HG03064 (cell line): Measurements from ENCODE around the gene NDRG2.
"Not testable (repeated sequence)": the region's sequence is repeated elsewhere in the genome, so short reads cannot be mapped to it uniquely, and the experiment has no call there.

Experiments used
- ATAC-seq: cut with Tn5 transposase; IDR thresholded peaks from one replicate; pipeline ENCODE4 v1.9.1; 2021; ENCODE audit warnings: low read depth; ENCODE audit not compliant: unreplicated experiment

The NDRG2 gene

DNA sequence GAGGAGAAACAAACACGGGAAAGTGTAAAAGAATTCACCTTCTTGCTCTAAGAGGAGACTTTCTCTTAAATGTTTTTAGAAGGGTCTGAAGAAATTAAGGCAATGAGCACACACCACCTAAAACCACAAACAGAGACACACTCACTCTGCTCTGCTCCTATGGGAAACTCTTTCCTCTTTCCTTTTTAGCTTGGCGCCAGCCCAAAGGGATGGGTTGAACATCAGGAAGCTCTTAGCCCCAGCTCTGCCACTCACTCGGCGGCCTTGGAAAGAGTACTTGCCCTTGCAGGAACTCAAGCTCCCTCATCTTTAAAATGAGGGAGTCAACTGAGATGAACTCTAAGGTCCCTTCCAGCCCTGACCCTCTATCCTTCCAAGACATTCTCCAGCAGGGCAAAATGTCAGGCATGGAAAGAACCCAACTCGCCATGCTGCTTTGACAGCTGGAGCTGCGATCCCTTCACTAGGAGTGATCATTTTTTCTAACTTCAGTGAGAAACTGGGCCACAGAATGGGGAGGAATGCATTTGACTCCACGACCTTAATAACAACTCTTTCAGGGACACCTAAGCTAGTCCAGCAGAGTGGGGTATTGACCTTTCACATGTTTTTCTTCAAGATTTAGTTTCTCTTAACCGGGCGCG, 31.8 kb upstream of the NDRG2 start:
- ATAC-seq = no peak

DNA sequence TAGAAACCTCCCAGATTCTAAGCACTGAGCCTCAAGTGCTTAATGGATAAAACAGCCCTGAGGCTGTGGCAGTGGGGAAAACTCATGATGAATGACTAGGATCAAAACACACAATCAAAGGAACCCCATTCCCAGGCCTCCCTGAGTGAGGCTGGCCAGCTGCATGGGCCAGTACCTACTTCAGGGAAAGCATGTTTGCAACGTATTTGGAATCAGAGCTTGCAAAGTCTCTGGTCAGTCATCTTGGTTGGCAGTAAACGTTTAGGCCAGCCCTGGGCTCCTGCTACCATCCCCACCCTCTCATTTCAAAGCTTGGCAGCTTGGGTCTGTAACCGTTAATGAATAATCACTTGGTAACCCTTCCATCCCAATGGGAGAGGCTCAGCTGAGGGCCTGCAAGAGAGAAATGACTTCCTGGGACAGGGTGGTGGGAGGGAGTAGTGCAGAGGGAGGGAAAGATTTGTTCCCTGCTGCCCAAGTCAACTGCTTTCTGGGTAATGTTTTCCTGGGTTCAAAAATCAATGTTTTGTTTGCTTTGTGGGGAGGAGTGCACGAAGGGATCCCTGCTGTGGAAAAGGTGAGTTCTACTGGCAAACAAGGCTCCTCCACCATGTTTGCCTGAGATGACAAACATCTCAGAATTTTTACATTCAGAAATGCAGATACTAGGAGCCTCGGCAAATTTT, 30.7 kb upstream of the NDRG2 start:
- ATAC-seq = no peak

DNA sequence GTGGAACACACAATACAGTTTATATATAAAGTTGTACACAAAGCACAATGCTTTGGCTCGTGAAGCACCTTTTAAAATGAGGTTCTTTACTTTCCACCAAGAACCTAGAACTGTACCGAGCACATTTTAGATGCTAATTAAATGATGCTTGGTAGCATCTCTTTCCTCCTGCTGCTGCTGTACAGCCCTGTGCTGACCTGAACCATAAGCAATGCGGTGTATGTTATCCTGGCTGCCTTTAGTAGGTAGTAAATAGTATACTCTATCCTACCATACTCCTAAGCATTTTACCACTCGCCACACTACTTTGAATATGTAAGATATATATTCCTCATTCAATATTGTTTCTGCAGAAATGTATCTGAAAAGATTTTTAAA, 29.9 kb upstream of the NDRG2 start:
- ATAC-seq = no peak

DNA sequence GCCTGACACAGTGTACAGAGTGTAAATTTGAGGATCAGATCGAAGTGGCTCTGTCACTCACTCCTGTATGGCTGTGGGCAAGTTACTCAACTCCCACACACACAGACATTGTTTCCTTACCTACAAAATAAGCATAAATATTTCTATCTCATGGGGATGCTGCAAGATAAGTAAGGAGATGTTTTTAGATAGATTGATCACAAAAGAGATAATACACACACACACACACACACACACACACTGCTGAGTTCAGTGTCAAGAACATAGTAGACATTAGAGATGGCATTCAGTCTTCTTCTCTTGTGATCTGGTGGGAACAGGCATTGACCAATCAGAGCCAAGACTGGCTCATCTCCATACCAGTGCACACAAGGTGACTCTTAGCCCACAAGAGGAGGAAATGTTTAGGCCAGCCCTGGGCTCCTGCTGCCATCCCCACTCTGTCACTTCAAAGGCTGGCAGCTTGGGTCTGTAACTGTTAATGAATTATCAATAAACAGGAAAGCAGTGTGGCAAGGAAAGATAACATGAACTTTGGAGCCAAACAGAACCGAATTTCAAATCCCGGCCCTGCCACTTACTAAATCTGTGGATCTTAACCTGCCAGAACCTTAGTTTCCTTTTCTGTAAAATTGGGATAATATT, 29.4 kb upstream of the NDRG2 start:
- no peak for ATAC-seq

DNA sequence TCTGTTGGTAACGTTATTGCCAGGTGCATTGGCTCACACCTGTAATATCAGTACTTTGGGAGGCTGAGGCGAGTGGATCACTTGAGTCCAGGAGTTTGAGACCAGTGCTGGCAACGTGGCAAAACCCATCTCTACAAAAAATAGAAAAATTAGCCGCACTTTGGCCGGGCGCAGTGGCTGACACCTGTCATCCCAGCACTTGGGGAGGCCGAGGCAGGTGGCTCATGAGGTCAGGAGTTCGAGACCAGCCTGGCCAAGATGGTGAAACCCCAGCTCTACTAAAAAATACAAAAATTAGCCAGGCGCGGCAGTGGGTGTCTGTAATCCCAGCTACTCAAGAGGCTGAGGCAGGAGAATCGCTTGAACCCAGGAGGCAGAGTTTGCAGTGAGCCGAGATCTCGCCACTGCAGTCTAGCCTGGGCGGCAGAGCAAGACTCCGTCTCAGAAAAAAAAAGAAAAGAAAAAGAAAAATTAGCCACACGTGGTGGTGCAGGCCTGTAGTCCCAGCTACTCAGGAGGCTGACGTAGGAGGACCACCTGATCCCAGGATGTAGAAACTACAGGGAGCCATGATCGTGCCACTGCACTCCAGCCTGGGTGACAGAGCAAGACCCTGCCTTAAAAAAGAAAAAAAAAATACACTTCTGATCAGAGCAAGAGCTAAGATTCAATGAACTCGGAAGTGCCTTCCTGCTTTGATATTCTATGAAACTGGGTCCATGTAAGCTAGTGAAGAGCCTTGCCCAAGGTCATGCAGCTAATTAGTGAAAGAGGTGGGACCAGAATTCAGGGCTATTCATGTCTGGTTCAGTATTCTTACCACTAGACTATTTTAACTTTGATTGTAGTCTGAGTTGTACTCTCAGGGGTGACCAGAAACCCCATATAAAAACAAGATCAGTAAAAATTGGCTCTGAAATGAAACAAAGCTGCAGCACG, 28.6 kb upstream of the NDRG2 start:
- ATAC-seq = no peak

DNA sequence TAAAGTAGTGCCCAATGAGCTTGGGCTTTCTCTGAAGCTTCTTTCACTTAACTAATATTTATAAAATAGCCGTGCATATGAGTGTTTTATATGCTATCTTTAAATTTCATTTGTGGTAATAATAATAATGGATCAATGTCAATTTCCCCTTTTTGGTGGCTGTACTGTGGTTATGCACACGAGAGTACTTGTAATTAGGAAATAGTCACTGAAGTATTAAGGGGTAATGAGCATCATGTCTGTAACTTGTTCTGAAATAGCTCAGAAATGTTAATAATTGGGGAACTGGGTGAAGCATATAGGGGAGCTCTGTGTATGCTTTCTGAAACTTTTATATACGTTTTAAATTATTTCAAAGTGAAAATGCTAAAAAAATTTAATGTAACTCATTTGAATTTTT, 25.7 kb upstream of the NDRG2 start:
- no peak for ATAC-seq

DNA sequence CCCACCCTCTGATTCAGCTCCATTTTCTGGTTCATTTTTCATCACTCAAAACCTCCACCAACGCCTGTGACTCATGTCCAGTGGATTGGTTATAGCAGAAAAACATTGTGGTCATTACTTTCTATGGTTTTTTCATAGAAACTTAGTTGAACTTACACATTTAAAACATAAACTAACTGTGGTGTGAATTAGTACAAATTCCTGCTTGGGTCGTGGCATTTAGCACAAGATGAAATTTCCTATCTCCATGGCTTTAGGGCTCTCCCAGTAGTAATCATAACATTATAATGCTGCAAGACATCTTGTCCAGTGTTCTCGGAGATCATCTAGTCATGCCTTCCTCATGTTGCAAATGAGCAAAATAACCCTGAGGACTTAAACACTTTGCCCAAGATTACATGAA, 24.4 kb upstream of the NDRG2 start:
- ATAC-seq = no peak

DNA sequence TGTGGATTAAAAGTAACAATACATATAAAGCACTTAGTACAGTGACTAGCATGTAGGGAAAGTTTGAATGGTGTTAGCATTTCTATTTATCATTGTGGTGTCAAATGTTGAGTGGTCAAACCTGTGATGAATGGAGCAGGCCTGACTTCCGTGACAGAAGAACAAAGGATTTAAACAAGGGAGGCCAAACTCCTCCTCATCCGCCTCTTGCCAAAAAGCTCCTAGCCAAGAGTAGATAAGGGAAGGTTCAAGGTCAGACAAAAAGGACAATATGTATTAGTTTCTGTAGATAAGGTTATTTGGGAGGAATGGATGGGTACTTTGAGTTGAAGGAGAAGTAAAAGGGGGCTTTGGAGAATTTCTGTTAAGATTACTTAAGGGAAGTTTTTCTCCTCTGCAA, 23.8 kb upstream of the NDRG2 start:
- ATAC-seq = no peak

DNA sequence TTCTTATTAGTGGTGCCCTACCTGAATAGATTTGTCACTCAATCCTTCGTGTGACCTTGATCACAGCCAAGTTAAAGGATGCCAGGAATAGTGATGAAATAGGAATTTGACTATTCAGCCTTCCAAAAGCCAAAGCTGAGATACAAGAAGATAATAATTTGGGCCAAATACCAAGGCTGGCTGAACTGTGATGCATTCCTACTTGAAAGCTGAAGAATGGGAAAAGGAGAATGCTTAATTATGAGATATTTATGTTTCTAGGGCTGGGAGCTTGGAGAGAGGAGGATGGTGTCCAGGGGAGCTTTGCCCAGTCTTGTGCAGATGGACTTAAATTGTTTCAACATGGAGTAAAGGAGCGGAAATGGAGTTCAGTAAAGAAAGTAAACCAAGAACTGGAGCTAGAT, 22.5 kb upstream of the NDRG2 start:
- ATAC-seq = no peak

DNA sequence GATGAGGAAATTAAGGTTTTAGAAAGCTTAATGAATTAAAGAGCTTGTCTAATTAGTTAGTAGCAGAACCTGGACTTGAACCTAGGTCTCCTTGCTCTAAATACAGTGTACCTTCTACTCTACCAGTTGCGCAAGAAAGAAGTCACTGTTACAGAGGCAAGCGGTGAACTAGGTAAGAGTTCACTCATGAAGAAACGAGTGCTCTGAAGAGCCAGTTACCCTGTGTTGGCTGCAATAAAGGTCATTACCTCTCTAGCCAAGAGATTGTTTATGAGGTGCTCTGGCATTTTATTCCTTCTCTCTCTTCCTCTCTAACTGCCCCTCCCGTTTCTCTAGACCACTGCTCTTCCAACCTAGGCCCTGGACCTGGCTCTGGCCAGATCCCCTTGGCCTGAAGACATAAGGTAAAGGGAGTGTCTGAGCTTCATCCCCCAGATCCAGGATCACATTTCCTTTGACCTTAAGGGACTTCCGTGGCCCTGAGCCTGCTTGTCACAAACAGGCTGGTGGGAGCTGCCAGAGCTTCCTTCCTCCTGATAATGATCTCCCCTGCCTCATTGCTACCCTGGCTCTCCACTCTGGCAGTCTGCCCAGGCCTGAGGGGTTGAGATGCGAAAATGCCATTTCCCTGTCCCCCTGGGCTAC, 19.2 kb upstream of the NDRG2 start:
- ATAC-seq = no peak

DNA sequence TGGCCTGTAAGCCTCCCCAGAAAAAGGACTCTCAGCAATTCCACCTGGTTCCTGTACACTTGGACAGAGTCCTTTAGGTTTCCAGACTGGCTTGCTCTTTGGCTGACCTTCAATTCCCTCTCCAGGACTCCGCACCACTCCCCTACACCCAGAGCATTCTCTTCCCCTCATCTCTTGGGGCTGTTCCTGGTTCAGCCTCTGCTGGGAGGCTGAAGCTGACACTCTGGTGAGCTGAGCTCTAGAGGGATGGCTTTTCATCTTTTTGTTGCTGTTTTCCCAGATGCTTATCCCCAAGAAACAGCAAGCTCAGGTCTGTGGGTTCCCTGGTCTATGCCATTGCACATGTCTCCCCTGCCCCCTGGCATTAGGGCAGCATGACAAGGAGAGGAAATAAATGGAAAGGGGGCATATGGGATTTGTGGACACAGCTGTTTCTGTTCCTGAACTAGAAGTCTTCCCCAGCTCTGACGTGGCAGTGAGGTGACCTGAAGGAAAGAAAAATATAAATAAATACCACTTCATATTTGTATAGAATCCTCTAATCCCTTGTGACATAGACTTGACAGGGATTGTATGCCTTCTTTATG, 18.6 kb upstream of the NDRG2 start:
- no peak for ATAC-seq

DNA sequence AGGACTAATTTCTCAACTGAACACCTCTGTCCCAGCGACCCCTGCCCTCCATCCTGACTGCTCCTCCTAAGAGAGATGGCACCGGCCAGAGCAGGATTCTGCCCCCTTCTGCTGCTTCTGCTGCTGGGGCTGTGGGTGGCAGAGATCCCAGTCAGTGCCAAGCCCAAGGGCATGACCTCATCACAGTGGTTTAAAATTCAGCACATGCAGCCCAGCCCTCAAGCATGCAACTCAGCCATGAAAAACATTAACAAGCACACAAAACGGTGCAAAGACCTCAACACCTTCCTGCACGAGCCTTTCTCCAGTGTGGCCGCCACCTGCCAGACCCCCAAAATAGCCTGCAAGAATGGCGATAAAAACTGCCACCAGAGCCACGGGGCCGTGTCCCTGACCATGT, 18.1 kb upstream of the NDRG2 start:
- no peak for ATAC-seq

DNA sequence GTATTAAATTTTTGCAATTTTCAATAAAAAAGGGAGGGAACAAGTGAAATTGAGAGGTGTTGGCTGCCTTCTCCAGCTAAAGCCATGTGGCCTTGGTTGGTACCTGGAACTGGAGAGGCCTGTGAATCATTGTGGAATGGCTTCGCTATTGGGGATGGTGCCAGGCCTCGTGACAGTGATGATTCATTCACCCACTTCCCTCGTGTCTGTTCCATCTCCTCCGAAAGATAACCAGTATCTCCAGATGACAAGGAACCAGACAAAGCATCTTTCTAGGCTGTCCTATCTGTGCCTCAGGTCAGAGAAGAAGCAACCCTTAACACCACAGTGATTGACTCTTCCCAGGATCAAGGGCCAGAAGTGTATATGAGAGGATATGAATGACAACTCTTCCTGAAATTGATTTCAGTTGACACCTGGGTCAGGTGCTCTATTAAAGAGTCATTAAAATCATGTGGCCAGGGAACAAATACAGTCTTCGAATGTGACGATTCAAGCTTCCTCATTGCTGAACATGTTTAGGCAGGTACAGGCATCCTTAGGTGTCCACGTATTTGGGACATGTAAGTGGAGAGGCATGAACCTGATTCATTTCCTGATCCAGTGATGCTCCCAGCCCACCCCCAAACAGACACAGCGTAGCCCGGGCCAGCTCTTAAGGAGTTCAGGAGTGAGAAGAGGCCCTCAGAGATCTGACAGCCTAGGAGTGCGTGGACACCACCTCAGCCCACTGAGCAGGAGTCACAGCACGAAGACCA, 17.0 kb upstream of the NDRG2 start, which contains the start of gene RNASE7:
Gene RNASE7, plus strand, starts transcription at position 687 of the 758 bp plus-strand sequence. CDS start 631 bp downstream, outside the sequence.
- no peak for ATAC-seq

DNA sequence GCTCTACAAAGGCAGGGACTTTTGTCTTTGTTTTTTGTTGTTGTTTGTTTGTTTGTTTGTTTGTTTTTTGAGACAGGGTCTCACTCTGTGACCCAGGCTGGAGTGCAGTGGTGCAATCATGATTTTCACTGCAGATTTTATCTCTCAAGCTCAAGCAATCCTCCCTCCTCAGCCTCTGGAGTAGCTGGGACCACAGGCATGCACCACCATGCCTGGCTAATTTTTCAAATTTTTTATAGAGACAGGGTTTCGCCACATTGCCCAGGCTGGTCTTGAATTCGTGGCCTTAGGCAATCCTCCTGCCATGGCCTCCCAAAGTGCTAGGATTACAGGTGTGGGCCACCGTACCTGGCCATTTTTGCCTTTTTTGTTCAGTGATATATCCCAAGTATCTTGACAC, 16.1 kb upstream of the NDRG2 start:
- not testable (repeated sequence) for ATAC-seq

DNA sequence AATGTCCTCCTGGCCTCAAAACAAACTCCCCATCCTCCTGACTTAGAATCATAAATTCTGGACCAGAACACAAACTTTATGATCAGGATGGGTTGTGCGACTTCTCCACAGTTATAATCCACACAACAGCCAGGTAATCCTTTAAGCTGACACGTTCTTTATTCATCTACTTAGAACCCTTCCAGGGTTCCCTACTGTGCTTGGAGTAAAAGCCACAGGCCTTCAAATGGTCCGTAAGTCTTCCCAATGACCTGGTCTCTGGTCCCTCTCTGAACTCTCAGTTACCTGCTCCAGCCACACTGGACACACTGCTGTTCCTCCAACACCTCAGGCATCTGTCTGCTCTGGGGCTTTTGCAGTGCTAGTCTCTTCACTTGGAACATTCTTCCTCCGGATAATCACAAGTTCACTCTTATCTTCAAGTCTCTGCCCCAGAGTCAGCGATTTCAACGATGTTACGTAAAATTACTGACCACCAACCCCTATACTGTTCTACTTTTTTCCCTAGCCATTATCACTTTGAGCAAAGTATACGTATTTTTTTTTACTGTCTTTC, 15.6 kb upstream of the NDRG2 start:
- no peak for ATAC-seq

DNA sequence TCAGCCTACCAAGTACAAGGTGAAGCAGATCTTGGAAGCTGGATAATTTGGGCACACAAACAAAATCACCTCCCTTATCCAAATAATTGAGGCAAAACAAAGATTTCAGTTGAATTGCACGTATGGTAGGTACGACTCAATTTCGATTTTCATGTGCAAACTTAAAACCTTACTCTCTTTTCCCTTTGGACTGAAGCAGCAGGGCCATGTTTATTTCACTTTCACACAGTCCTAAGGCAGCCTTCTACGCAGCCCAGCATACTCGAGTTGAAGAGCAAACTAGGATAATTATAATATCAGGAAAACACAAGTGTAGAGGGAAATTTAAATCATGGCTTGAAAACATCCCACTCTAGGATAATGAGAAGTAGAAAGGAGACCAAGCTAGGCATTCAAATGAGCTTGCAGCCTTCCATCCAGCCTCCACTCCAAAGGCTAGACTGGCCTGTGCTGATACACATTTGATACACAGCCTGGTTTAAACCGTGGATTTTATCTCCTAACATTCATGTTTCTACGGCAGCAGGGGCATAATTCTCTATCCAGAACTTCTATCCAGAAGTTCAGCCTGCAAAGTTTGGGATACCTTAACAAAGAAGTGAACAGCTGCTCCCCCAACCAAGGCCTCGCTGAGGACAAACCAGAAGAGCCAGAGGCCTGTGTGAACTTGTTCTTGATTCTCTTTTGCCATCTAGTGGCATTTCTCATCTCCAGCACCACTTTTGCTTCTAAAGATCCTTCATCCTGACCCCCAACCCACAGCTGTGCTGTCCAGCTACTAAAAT, 14.9 kb upstream of the NDRG2 start:
- no peak for ATAC-seq

DNA sequence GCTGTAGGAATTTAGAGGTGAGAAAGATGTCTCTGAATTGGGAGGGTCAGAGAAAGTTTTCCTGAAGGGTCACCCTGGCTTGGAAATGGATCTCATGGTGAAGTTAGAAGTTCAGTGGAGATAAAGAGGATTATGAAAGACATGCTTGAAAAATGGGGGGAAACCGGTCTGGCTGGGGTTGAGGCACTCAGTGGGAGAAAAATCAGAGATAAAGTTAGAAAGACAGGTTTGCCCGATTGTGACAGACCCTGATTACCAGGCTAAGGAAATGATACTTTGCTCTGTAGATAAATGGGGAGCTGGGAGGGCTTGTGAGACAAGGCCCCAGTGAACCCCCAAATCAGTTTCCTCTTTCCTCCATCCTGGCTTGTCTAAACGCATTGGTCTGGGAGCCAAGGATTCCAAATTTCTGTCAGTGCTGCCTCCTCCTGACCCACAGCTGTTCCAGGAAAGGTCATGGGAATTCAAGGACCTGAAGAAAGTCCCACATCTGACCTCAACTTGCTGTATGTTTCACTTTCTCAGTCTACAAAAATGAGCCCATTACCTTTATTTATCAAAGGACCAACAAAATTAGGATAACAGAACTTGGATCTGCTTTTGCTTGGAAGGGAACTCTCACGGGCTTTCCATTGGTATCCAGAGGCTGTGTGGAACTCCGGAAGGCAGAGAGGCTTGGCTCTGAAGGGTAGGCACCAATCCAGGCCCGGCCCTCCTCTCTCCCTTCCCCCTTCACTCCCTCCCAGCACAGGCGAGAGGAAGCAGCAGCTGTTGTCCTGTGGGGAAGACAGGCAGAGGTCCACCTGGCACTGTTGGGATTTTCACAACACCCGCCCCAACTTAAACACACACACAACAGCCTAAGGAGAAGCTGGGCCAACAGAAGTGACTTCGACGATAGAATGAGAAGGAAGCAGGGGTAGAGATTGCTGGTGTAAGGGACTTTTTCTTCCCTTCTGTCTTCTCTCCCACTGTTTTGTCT, 13.9 kb upstream of the NDRG2 start:
- no peak for ATAC-seq
